ENCODE measurements around the gene FBXL20. TPM values are rescaled to one million over a fixed set of nuclear protein-coding genes. Genes with fewer than 3 reads are reported as not detected.

FBXL20 gene
- total and polyA plus RNA-seq, 9 of the 15 experiments (the other 6 are each of a cell fraction or from before 2014, with no cell fraction given), result 1.8 to 15.1 (median 5.6) TPM

GRCh38 chr17:39270923-39271322 lies 130.5 kb downstream of the FBXL20 start (continued):
- TF ChIP-seq, protein P1, sequence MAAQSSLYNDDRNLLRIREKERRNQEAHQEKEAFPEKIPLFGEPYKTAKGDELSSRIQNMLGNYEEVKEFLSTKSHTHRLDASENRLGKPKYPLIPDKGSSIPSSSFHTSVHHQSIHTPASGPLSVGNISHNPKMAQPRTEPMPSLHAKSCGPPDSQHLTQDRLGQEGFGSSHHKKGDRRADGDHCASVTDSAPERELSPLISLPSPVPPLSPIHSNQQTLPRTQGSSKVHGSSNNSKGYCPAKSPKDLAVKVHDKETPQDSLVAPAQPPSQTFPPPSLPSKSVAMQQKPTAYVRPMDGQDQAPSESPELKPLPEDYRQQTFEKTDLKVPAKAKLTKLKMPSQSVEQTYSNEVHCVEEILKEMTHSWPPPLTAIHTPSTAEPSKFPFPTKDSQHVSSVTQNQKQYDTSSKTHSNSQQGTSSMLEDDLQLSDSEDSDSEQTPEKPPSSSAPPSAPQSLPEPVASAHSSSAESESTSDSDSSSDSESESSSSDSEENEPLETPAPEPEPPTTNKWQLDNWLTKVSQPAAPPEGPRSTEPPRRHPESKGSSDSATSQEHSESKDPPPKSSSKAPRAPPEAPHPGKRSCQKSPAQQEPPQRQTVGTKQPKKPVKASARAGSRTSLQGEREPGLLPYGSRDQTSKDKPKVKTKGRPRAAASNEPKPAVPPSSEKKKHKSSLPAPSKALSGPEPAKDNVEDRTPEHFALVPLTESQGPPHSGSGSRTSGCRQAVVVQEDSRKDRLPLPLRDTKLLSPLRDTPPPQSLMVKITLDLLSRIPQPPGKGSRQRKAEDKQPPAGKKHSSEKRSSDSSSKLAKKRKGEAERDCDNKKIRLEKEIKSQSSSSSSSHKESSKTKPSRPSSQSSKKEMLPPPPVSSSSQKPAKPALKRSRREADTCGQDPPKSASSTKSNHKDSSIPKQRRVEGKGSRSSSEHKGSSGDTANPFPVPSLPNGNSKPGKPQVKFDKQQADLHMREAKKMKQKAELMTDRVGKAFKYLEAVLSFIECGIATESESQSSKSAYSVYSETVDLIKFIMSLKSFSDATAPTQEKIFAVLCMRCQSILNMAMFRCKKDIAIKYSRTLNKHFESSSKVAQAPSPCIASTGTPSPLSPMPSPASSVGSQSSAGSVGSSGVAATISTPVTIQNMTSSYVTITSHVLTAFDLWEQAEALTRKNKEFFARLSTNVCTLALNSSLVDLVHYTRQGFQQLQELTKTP (IDR thresholded peaks at IDR 0.05; ENCODE audit: low read depth in 1 of 2, partially characterized antibody in 2 of 2), result no peak
- TF ChIP-seq HEY1 (CRISPR knock-in tag; IDR thresholded peaks at IDR 0.05; ENCODE audit: borderline replicate concordance), result no peak
- no peak for TF ChIP-seq ZNF12 (CRISPR knock-in tag; IDR thresholded peaks at IDR 0.05)
- TF ChIP-seq ZNF253 (CRISPR knock-in tag; conservative IDR thresholded peaks at IDR 0.05), result no peak
- no peak for TF ChIP-seq FOXA3 (CRISPR knock-in tag; conservative IDR thresholded peaks at IDR 0.05 in 1 of 2, IDR thresholded peaks at IDR 0.05 in 1 of 2)
- TF ChIP-seq, protein P2, sequence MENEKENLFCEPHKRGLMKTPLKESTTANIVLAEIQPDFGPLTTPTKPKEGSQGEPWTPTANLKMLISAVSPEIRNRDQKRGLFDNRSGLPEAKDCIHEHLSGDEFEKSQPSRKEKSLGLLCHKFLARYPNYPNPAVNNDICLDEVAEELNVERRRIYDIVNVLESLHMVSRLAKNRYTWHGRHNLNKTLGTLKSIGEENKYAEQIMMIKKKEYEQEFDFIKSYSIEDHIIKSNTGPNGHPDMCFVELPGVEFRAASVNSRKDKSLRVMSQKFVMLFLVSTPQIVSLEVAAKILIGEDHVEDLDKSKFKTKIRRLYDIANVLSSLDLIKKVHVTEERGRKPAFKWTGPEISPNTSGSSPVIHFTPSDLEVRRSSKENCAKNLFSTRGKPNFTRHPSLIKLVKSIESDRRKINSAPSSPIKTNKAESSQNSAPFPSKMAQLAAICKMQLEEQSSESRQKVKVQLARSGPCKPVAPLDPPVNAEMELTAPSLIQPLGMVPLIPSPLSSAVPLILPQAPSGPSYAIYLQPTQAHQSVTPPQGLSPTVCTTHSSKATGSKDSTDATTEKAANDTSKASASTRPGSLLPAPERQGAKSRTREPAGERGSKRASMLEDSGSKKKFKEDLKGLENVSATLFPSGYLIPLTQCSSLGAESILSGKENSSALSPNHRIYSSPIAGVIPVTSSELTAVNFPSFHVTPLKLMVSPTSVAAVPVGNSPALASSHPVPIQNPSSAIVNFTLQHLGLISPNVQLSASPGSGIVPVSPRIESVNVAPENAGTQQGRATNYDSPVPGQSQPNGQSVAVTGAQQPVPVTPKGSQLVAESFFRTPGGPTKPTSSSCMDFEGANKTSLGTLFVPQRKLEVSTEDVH (IDR thresholded peaks at IDR 0.05; ENCODE audit: low read depth, partially characterized antibody), result no peak
- no peak for TF ChIP-seq NFXL1 (CRISPR knock-in tag; IDR thresholded peaks at IDR 0.05)
- TF ChIP-seq PCBP2 (IDR thresholded peaks at IDR 0.05; ENCODE audit: low read depth, low read length, poor library complexity, severe bottlenecking), result no peak
- TF ChIP-seq SP2 (IDR thresholded peaks at IDR 0.05; ENCODE audit: extremely low read depth, low read depth, low read length, poor library complexity, severe bottlenecking), result no peak
- no peak for TF ChIP-seq ZNF407 (IDR thresholded peaks at IDR 0.05; ENCODE audit: low read depth)
- TF ChIP-seq STAT5B (CRISPR knock-in tag; IDR thresholded peaks at IDR 0.05), result no peak
- TF ChIP-seq POU5F1 (IDR thresholded peaks at IDR 0.05; ENCODE audit: borderline replicate concordance, low read depth, low read length, partially characterized antibody), result no peak
